NCI-H526 (cell line): ENCODE results near the gene KRT84.
A peak's percentile ranks its signal among the peaks of the same experiment; 100 is the strongest.
"Not testable (repeated sequence)": the region's sequence is repeated elsewhere in the genome, so short reads cannot be mapped to it uniquely, and the experiment has no call there.

ENCODE experiments used
- DNase-seq, 2 experiments: peaks; one replicate each; lab custom pipeline; 2025; lab: John Stamatoyannopoulos, UW

Gene KRT84

DNA sequence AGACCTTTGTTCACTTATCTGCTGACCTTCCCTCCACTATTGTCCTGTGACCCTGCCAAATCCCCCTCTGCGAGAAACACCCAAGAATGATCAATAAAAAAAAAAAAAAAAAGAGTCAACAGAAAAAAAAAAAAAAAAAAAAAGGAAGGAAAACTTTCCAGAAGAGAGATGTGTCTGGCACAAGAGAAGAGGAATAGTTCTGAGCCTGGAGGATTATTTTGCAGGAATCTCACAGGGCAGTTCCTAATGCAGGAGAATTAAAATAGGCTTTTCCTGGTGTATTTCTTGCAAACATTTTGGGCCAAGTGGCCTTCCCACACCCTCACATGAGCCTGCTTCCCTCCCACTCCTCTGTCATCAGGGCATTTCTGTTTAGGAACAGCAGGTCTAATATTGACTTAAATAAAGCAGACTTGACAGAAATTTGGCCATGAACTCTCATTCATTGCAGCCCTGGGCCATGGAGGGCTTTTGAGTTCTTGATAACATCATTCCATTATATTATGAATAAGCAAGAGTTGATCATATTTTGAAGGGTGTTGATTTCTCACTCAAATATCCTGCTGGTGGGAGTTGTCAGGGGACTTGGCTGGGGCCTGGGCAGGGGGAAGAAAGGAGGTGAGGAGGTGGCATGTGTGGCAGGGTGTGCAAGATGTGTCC is 25.3 kb upstream of the KRT84 start:
- not testable (repeated sequence) for DNase-seq

DNA sequence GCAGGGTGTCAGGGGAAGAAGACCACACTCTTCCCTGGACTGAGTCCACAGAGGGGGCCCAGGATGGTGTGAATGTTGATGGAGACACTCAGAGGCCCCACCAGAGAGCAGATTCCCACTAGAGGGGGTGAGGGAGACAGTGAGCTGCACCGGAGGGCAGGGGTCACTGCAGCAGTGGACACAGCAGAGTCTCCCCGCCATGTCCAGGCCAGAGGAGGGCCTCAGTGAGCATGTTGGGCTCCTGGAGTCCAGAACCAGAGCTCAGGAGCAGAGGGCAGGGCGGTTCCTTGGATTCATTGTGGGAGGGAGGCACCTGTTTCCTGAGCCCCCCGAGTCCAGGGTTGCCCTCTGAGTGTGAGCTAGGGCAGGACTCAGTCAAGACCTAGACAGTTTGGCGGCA is 22.5 kb upstream of the KRT84 start:
- DNase-seq: no peak

DNA sequence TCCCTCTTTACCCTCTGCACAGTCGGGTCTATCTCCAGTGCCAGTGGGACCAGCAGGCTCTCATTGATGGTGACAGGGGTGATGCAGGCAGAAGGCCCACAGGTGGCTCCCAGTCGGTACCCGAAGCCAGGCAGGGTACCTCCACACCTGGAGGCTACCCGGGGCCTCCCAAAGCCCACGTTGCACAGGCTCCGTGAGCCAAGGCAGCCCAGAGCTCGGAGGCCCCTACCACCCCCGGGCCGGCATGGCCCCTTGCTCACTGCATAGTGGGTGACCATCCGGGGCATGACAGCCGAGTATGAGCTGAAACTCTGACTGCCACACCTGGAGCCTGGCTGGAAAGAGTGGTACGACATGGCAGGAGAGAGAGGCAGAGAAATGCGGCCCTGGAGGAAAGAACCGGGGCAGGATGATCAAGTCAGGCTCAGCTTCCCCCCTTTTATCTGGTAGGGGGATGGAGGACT is 20.5 kb upstream of the KRT84 start, which contains the start of gene KRT82:
Gene KRT82, minus strand, starts transcription at position 414 of the 464 bp plus-strand sequence. Its CDS starts 58 bp downstream, at position 356.
- DNase-seq: no peak

DNA sequence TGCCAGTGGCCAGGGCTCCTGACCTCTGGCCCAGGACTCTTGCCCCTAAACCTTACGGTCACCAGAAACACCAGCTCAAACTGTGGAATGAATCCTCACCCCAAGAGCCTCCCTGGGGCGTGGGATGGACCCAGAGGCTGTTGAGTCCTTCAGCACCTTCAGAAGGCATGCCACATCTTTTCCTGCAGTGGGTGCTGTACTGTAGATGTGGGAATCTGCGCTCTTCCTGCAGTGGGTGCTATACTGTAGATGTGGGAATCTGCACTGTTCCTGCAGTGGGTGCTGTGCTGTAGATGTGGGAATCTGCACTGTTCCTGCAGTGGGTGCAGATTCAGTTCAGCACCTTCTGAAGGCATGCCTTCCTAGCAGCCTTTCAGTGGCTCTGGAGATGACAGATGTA is 19.5 kb upstream of the KRT84 start:
- no peak for DNase-seq

DNA sequence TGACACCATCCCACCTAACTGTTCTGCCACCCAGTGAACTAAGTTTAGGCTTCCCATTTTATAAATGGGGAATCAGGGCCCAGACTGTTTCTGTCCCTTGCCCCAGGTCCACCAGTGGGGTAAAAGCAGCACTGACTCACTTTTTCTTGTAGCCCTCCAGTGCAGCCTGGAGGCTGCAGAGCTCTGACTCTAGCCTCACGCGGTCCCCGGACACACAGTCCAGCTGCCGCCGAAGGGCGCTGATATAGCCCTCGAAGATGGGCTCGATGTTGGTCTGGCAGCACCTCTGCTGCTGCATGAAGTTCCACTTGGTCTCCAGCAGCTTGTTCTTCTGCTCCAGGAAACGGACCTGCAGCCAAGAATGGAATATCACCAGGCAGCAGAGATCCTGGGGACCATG is 18.1 kb upstream of the KRT84 start:
- DNase-seq: no peak

DNA sequence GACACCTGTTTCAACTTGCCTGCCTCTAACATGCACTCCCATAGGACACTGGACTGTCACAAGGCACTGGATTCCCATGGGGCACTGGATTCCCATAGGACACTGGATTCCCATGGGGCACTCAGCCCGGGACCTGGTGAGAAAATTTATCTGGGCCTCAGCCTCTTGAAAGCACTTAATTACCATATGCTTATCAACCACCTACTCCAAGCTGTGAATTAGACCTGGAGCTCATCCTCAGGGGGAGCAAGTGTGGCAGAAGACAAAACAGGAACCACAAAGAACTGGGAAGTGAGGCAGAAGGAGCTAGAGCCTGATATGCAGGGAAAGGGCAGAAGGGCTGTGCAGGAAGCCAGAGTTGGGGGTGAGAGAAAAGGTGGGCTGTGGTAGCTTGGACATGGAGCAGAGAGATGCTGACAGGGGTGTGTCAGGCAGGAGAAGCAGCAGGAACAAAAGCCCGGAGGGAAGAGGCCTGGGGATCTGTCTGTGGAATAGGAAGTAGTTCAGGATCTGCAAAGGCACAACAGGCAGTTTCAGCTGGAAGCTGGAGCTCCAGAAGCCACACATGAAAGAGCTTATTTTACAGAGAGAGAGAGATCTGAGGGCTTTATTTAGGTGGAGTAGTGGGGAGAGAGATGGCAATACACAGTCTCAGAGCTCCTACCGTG is 17.6 kb upstream of the KRT84 start:
- peak in 1 of 2 experiments; percentile 12 for DNase-seq

DNA sequence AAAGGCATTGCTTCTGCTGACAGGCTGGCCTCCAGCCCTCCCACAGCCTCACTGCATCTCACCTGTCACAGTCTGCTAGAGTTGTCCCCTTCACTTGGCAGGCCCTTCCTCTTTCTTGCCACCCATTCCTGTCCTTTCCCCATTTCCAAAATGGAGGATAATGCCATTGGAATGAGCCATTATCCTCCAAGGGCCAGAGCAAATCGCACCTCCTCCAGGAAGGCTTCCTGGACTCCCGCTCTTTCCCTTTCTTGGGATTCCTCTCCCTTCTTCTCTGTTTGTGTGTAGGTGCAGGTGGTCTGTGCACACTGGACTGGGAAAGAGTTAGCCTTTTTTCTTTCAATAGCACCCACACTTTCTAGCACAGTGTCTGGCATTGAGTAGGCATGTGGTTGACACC is 16.9 kb upstream of the KRT84 start:
- no peak for DNase-seq

DNA sequence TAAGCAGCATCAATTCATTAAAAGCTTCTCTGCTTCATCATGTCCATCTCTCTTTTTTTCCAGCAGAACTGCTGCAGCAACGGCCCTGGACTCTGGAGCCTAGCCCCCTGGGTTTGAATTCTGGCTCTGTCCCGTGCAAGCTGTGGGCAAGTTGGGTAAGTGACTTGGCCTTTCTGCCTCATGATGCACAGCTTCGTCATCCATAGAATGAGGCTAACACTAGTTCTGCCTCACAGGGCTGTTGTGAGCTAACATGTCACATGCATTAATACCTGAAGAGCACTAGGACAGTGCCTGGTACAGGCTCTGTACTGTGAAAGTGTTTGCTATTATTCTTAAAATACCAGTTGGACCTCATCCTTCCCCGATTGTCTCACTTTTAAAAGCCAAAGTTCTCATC is 16.5 kb upstream of the KRT84 start:
- no peak for DNase-seq

DNA sequence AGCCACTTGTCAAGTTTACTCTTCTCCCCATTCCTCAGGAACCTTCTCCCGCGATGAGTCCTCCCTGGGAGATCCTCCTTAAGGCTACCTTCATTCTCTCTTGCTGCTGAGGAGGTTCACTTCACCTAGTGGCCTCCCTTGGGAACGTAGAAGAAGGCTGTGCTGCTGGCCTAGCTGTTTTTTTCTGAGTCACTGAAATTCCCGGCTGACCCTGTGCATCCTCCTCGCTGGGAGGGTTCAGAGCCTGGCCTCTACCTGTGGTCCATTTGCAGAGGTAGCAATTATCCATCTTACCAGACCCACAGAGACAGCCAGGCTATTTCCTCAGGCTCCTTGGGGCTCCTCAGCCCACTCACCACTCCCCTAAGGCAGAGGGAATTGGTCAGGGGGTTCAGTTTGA is 16.1 kb upstream of the KRT84 start:
- no peak for DNase-seq

DNA sequence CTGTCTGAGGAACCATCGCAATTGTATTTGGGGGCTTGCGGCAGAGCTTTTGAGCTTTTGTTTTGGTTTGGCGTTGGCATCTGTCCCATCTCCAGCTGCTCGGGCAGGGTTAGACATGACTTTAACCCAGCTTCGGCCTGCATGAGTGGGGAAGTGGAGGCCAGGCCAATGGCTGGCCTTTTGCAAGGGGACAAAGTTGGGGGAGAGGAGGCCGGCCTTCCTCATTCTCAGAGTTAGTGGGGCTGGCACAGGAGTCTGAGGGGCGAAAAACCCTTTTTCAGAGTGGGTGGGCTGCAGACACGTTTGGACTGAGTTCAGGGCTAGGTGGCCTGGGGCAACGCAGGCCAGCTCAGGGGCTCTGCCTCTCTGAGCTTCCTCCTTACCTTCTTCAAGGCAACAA is 15.5 kb upstream of the KRT84 start:
- no peak for DNase-seq

DNA sequence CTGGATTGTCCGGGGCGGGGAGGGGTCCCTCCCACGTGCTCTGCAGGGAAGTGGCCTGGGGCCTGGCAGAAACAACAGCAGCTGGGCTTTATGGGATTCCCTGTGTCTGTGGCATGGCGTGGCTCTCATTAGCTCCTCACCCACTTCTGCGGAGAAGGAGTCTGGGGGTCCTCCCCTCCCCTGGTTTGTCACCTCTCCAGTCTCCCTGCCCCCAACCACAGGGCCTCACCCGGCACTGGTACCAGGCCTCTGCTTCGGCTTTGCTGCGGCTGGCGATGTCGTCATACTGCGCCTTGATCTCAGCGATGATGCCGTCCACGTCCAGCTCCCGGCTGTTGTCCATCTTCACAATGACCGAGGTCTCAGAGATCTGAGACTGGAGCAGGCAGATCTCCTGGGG is 14.3 kb upstream of the KRT84 start:
- DNase-seq: no peak

DNA sequence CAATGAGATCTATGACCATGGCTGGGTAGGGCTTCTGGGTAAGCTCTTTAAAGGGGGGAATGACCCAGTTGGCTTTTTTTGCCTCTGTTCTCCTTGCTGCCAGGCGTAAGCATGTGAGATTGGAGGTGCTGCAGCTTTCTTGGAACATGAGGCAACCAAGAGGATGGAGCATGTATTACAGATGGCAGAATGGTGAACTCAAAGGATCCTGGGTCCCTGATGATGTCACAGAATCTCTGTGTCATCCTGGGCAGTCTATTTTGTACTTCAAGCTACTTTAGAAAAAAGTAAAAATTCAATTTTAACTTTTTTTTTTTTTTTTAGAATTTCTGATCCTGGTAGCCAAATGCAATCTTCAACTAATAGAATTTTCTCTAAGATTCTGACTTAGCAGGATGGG is 12.7 kb upstream of the KRT84 start:
- no peak for DNase-seq

DNA sequence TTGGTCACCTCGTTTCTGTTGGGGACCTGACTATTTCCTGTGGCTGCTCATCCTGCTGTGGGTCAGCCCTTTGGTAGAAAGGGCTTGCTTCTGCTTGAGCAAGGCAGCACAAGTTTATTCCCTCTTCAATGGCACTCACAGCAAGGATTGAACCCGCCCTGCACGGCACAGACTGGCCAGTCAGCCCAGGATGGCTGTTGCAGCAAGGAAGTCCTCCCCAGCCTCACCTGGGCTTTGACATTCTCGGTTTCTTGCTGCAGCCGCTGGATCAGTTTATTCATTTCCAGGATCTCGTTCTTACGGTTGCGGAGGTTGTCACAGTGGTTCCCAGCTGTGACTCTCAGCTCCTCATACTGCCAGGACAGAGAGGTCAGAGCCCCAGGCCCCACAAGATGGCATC is 11.2 kb upstream of the KRT84 start:
- no peak for DNase-seq

DNA sequence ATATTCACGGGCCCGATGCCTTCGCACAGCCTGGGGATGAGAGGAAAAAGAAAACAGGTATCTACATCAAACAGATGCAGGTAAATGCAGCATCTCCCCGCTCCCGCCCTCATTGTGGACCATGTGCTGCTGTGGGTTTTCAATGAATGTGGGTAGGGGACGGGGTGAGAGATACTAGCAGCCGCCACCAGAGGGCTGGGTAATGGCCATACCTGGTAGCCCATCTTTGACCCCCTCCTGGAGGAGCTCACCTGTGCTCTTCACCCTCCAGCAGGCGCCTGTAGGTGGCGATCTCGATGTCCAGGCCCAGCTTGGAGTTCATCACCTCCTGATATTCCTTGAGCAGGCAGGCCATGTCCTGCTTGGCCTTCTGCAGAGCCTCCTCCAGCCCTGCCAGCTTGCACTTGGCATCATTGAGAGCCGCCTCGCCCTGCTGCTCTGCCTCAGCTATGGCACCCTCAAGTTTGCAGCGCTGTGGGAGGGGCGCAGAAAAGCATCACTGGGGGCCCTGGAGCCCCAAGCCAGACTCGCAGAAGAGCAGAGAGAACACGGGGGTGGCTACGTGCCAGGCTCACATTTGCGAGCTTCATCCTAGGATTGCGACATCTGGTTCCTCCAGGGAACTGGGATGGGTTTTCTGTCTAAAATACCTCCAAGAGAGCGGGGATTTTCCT is 10.4 kb upstream of the KRT84 start:
- peak; percentile 28 to 83 for DNase-seq

DNA sequence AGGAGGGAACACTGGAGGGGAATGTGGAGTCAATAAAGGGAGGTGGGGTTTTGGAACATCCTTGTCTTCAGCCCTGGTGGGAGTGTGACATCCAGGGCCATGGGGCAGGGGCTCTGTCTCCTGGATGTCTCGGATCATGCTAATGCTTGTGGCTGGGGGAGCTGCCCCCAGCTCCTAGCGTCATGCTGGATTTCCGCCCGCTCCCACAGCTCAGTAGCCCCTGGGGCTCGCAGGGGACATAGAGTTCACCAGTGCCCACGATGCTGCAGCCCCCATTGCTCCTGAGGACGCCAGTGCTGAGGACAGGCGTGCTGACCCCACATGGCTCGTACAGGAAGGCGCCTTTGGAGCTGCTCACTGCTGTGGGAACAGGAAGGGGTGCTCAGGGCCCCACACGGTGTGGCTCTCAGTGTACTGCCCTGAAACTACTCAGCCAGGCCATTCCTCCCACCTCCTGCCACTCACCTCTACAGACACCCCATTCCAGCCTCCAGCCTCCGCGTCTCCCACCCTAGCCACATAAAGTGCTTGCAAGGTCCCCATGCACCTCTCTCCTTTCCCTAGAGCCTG is 9.5 kb upstream of the KRT84 start:
- no peak for DNase-seq

DNA sequence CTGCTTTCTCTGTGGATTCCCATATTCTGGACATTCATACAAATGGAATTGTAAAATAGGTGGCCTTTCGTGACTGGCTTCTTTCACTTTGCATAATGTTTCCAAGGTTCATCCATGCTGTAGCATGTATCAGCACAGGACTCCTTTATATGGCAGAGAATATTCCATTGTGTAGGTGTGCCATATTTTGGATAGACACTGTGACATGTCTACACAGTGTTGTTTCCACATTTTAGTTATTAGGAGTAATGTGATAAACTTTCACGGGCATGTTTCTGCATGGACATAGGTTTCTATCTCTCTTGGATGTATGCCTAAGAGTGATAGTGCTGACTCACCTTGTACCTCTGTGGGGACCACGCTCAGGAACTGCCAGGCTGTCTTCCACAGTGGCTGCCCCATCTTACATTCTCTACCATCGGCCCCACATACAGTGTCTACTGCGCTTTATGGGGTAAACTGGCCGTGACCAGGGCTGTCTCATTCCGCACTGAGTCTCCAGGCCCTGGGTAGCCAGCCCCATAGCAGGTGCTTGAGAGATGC is 7.1 kb upstream of the KRT84 start:
- no peak for DNase-seq

DNA sequence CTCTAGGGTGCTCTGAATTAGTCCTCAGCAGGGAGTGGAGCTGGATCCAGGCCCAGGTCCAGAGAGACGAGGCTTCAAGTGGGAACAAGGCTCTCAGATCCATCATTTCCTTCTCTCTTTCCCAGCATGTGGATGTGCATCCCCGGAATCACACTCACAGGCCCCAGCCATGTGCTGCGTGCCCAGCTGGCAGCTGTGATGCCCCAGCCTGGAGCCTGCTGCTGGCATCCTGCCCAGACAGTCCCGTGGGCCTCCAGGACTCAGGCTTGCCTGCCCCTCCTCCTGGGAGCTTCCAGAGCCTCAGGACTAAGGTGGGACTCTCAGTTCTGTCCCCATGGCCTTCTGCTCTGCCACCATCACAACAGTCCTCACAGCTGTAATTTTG is 6.2 kb upstream of the KRT84 start:
- peak in 1 of 2 experiments; percentile 26 for DNase-seq

DNA sequence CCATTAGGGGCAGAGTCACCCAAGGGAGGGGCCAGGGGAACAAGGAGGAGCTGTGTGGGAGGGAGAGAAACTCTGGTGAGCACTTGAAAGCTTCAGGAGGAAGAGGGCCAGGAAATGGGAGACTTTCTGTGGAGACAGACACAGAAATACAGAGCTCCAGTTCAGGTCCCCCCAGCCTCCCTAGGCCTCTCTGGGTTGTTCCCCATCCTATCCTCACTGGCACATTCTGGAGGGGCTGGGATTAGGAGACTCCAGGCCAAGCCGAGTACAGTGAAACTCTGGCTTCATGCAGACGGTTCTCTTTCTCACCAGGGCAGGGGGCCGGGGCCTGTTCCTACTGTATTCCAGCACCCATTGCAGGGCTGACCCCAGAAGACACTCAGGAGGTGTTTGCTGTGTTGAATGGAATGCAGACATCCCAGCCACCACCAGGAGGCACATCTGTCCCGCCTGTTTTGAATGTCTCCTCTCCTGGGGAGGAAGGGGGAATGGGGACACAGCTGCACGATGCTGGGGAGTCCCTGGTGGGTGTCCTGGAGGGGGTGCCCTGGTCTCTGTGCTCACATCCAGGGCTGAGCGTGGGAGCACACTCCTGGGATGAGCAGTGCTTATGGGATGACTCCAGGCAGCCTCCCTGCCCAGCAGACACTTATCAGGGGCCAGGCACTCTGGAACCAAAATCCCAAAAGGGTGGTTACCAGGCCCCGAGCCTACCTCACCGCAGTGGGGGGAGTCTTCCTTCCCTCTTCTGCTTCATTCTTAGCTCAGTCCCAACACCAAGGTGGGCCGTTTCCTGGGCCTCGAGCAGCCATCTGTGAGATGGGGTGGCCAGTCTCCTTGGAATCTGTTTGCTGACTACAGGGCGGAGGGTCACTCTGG is 5.5 kb upstream of the KRT84 start:
- peak in 1 of 2 experiments; percentile 34 for DNase-seq

DNA sequence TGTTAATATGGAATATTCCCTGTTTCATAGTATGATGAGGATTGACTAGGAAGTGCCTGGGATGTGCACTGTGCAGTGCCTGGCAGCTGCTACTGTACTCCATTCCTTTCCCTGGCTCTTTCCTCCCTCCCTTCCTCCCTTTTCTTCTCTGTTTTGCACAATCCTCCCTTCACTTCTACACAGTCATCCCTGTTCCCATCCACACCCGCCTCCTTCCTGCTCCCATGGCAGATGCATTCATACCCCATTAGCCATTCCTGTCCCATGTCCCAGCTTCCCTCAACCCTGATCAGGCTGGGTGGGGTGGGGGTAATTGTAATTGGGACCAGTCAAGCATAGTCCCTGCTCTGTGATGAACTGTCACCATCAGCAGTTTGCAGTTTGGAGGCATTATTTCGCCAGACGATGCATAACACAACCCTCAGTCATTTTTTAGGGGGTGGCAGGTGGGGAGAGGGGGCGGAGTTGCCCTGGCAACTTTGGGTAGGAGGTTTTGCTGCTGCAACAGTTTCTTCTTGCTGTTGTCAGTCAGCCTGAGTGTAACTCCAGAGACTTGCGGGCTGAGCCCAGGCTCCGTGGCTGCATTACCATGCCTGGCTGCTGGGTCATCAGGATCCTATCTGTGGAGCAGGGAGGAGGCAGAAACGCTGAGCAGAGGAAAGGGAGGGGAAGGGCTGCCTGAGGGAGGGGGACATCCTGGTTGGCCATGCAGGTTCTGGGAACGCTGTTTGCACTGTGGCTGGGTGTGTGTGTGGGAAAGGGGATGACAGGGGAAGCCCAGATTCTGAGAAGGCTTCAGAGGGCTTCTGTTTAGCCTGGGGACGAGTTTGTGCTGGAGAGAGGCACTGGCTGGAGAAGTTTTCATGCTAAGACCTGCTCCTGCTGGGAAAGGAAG is 4.1 kb upstream of the KRT84 start:
- DNase-seq: peak in 1 of 2 experiments; percentile 19

DNA sequence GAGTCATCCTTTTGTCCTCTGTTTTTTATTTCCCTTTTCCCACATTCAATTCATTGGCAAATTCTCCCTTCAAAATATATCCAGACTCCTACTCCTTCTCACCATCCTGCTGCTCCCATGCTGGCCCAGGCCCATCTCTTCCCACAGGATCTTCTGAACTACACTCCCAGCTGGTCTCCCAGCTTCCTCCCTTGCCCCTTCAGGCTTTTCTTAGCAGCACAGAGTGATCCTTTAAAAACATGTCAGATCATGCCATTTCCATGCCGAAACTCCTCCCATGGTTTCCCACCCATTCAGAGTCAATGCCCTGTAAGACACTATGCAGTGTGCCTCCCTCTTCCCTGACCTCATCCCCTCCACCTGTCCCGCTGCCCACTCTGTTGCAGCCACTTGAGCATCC is 2.4 kb upstream of the KRT84 start:
- DNase-seq: no peak

DNA sequence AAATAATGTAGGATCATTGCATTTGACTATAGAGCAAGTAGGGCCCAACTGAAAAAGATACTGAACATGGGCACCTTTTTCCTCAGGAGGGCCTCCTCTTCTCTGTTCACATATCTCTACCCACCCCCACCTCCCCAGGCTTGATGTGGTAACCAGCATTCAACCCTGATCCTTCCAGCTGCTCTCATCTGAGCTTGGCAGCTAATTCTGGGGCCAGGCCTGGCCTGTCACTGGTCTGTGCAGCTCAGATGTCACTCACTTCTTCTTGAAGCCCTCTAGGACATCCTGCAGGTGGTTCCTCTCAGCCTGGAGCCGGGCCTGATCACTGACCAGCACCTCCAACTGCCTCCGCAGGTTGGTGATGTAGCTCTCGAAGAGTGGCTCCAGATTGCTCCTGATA is 2.1 kb downstream of the KRT84 start:
- DNase-seq: no peak
